K562 (cell line): ENCODE measurements around the gene SLC25A45. TPM values are rescaled to one million over a fixed set of nuclear protein-coding genes. Genes with fewer than 3 reads are reported as not detected.

Source experiments
- BRCA1 ChIP-seq, 2 experiments: fragments of 450-650 bp in 1 of 2; sonication (generic) in 1 of 2; formaldehyde crosslinking in 1 of 2; IDR thresholded peaks; 2 replicates each; pipeline versions ENCODE4 v1.5.0 to v1.6.1; 2017 to 2020; ENCODE audit warnings: mild to moderate bottlenecking in 1 of 2, missing genetic modification reagents in 1 of 2
- CAMTA2 ChIP-seq: fragments of 250-450 bp; sonication (Bioruptor Pico); conservative IDR thresholded peaks from 2 replicates; pipeline ENCODE4 v1.5.1; 2022
- CGGBP1 ChIP-seq: fragments of 250-450 bp; sonication (Bioruptor Pico); IDR thresholded peaks from 2 replicates; pipeline ENCODE4 v1.9.0; 2021; ENCODE audit warnings: mild to moderate bottlenecking
- FOXK1 ChIP-seq: sonication (generic); formaldehyde crosslinking; IDR thresholded peaks from 2 replicates; pipeline ENCODE4 v1.8.0; 2022; ENCODE audit warnings: missing genetic modification reagents, mild to moderate bottlenecking, borderline replicate concordance
- PHF8 ChIP-seq: fragments of 200-600 bp; sonication (generic); IDR thresholded peaks from 2 replicates; pipeline ENCODE4 v1.6.1; 2012; ENCODE audit warnings: mixed run types, mild to moderate bottlenecking, inconsistent platforms, low read length, moderate library complexity, borderline replicate concordance
- SMARCC2 ChIP-seq: fragments of 450-650 bp; IDR thresholded peaks from 2 replicates; pipeline ENCODE4 v1.6.1; 2017; ENCODE audit warnings: antibody characterized with exemption, moderate library complexity, mild to moderate bottlenecking, low read depth
- TEAD1 ChIP-seq, 2 experiments: fragments of 450-650 bp in 1 of 2; sonication (generic) in 1 of 2; formaldehyde crosslinking; IDR thresholded peaks; 2 replicates each; pipeline versions ENCODE4 v1.4.0 to v1.8.0; 2020 to 2022; ENCODE audit warnings: mild to moderate bottlenecking in 2 of 2, missing genetic modification reagents in 1 of 2
- ZFP36 ChIP-seq: fragments of 150-350 bp; IDR thresholded peaks from 2 replicates; pipeline ENCODE4 v1.6.1; 2018; ENCODE audit warnings: low read length, low read depth; ENCODE audit not compliant: partially characterized antibody
- ZNF282 ChIP-seq: sonication (generic); formaldehyde crosslinking; IDR thresholded peaks from 2 replicates; pipeline ENCODE4 v1.8.1; 2023; ENCODE audit warnings: missing genetic modification reagents
- ZNF347 ChIP-seq: fragments of 450-650 bp; formaldehyde crosslinking; IDR thresholded peaks from 2 replicates; pipeline ENCODE4 v1.4.0; 2020; ENCODE audit warnings: low read depth, mild to moderate bottlenecking, moderate library complexity
- polyA plus RNA-seq, 8 experiments: library from polyadenylated mRNA; depleted of rRNA in 4 of 8; stranded (reverse) in 5 of 8; unstranded in 3 of 8; fragments of >200 nt; fragmentation: Nextera tagmentation in 2 of 8; fragmentation: Illumina TruSeq in 1 of 8; extraction: Ambion mirVana in 2 of 8; extraction: Trizol in 1 of 8; gene quantifications; 2 replicates each; pipeline versions ENCODE4 v1.2.1 to v1.2.3, GENCODE V29; 2011 to 2014; ENCODE audit warnings: inconsistent platforms in 1 of 8, missing spikeins in 1 of 8
- total RNA-seq, 7 experiments: library from RNA; depleted of rRNA in 6 of 7; stranded (reverse); fragments of >200 nt in 6 of 7; fragmentation: Illumina TruSeq in 2 of 7; extraction: Trizol in 2 of 7; gene quantifications; 2 replicates each; pipeline versions ENCODE4 v1.2.1 to v1.2.3, GENCODE V29; 2011 to 2021; ENCODE audit warnings: low replicate concordance in 1 of 7
- TF ChIP-seq, protein P1 (sequence below): fragments of 250-450 bp; sonication (Bioruptor Pico); IDR thresholded peaks from 2 replicates; pipeline ENCODE4 v1.4.0; 2020; ENCODE audit warnings: mild to moderate bottlenecking, moderate library complexity, borderline replicate concordance
- TF ChIP-seq, protein P2 (sequence below): sonication (generic); formaldehyde crosslinking; IDR thresholded peaks from 2 replicates; pipeline ENCODE4 v1.8.0; 2023; ENCODE audit warnings: mild to moderate bottlenecking, missing genetic modification reagents
- TF ChIP-seq, protein P3 (sequence below): fragments of 250-450 bp; sonication (Bioruptor Pico); IDR thresholded peaks from 2 replicates; pipeline ENCODE4 v1.4.0; 2020

The SLC25A45 gene
- total and polyA plus RNA-seq, 9 of the 15 experiments (the other 6 are each of a cell fraction or from before 2014, with no cell fraction given), result 0.15 to 2.3 (median 0.68) TPM

DNA sequence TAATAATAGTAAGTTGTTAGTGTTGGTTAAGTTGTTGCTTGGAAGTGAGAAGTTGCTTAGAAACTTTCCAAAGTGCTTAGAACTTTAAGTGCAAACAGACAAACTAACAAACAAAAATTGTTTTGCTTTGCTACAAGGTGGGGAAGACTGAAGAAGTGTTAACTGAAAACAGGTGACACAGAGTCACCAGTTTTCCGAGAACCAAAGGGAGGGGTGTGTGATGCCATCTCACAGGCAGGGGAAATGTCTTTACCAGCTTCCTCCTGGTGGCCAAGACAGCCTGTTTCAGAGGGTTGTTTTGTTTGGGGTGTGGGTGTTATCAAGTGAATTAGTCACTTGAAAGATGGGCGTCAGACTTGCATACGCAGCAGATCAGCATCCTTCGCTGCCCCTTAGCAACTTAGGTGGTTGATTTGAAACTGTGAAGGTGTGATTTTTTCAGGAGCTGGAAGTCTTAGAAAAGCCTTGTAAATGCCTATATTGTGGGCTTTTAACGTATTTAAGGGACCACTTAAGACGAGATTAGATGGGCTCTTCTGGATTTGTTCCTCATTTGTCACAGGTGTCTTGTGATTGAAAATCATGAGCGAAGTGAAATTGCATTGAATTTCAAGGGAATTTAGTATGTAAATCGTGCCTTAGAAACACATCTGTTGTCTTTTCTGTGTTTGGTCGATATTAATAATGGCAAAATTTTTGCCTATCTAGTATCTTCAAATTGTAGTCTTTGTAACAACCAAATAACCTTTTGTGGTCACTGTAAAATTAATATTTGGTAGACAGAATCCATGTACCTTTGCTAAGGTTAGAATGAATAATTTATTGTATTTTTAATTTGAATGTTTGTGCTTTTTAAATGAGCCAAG lies 42.9 kb upstream of the SLC25A45 start (continued):
- TF ChIP-seq, protein P1, sequence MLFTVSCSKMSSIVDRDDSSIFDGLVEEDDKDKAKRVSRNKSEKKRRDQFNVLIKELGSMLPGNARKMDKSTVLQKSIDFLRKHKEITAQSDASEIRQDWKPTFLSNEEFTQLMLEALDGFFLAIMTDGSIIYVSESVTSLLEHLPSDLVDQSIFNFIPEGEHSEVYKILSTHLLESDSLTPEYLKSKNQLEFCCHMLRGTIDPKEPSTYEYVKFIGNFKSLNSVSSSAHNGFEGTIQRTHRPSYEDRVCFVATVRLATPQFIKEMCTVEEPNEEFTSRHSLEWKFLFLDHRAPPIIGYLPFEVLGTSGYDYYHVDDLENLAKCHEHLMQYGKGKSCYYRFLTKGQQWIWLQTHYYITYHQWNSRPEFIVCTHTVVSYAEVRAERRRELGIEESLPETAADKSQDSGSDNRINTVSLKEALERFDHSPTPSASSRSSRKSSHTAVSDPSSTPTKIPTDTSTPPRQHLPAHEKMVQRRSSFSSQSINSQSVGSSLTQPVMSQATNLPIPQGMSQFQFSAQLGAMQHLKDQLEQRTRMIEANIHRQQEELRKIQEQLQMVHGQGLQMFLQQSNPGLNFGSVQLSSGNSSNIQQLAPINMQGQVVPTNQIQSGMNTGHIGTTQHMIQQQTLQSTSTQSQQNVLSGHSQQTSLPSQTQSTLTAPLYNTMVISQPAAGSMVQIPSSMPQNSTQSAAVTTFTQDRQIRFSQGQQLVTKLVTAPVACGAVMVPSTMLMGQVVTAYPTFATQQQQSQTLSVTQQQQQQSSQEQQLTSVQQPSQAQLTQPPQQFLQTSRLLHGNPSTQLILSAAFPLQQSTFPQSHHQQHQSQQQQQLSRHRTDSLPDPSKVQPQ, result no peak
- TF ChIP-seq PHF8 (no peak), CGGBP1 (CRISPR knock-in tag) (0 out of 2 replicates have a peak, but pooled peaks have one; percentile 72), ZNF347 (CRISPR knock-in tag) (no peak), BRCA1 (IDR thresholded peaks at IDR 0.05) (no peak), BRCA1 (CRISPR knock-in tag; IDR thresholded peaks at IDR 0.05) (no peak), TEAD1 (CRISPR knock-in tag; IDR thresholded peaks at IDR 0.05) (peak in 1 of 2 experiments; percentile 36; a peak in 2 of 4 replicates), ZNF282 (CRISPR knock-in tag) (0 out of 2 replicates have a peak, but pooled peaks have one; percentile 70), FOXK1 (CRISPR knock-in tag) (peak; percentile 88; the same call in 1 of the 2 replicates), ZFP36 (no peak), CAMTA2 (CRISPR knock-in tag) (0 out of 2 replicates have a peak, but pooled peaks have one; percentile 56), SMARCC2 (no peak)
- TF ChIP-seq, protein P2, sequence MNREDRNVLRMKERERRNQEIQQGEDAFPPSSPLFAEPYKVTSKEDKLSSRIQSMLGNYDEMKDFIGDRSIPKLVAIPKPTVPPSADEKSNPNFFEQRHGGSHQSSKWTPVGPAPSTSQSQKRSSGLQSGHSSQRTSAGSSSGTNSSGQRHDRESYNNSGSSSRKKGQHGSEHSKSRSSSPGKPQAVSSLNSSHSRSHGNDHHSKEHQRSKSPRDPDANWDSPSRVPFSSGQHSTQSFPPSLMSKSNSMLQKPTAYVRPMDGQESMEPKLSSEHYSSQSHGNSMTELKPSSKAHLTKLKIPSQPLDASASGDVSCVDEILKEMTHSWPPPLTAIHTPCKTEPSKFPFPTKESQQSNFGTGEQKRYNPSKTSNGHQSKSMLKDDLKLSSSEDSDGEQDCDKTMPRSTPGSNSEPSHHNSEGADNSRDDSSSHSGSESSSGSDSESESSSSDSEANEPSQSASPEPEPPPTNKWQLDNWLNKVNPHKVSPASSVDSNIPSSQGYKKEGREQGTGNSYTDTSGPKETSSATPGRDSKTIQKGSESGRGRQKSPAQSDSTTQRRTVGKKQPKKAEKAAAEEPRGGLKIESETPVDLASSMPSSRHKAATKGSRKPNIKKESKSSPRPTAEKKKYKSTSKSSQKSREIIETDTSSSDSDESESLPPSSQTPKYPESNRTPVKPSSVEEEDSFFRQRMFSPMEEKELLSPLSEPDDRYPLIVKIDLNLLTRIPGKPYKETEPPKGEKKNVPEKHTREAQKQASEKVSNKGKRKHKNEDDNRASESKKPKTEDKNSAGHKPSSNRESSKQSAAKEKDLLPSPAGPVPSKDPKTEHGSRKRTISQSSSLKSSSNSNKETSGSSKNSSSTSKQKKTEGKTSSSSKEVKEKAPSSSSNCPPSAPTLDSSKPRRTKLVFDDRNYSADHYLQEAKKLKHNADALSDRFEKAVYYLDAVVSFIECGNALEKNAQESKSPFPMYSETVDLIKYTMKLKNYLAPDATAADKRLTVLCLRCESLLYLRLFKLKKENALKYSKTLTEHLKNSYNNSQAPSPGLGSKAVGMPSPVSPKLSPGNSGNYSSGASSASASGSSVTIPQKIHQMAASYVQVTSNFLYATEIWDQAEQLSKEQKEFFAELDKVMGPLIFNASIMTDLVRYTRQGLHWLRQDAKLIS (CRISPR knock-in tag), result peak; percentile 82
- TF ChIP-seq, protein P3, sequence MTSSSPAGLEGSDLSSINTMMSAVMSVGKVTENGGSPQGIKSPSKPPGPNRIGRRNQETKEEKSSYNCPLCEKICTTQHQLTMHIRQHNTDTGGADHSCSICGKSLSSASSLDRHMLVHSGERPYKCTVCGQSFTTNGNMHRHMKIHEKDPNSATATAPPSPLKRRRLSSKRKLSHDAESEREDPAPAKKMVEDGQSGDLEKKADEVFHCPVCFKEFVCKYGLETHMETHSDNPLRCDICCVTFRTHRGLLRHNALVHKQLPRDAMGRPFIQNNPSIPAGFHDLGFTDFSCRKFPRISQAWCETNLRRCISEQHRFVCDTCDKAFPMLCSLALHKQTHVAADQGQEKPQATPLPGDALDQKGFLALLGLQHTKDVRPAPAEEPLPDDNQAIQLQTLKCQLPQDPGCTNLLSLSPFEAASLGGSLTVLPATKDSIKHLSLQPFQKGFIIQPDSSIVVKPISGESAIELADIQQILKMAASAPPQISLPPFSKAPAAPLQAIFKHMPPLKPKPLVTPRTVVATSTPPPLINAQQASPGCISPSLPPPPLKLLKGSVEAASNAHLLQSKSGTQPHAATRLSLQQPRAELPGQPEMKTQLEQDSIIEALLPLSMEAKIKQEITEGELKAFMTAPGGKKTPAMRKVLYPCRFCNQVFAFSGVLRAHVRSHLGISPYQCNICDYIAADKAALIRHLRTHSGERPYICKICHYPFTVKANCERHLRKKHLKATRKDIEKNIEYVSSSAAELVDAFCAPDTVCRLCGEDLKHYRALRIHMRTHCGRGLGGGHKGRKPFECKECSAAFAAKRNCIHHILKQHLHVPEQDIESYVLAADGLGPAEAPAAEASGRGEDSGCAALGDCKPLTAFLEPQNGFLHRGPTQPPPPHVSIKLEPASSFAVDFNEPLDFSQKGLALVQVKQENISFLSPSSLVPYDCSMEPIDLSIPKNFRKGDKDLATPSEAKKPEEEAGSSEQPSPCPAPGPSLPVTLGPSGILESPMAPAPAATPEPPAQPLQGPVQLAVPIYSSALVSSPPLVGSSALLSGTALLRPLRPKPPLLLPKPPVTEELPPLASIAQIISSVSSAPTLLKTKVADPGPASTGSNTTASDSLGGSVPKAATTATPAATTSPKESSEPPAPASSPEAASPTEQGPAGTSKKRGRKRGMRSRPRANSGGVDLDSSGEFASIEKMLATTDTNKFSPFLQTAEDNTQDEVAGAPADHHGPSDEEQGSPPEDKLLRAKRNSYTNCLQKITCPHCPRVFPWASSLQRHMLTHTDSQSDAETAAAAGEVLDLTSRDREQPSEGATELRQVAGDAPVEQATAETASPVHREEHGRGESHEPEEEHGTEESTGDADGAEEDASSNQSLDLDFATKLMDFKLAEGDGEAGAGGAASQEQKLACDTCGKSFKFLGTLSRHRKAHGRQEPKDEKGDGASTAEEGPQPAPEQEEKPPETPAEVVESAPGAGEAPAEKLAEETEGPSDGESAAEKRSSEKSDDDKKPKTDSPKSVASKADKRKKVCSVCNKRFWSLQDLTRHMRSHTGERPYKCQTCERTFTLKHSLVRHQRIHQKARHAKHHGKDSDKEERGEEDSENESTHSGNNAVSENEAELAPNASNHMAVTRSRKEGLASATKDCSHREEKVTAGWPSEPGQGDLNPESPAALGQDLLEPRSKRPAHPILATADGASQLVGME, result no peak
